ENCODE measurements around the gene NOX3.
"Not testable (repeated sequence)": the region's sequence is repeated elsewhere in the genome, so short reads cannot be mapped to it uniquely, and the experiment has no call there.

NOX3 gene

DNA sequence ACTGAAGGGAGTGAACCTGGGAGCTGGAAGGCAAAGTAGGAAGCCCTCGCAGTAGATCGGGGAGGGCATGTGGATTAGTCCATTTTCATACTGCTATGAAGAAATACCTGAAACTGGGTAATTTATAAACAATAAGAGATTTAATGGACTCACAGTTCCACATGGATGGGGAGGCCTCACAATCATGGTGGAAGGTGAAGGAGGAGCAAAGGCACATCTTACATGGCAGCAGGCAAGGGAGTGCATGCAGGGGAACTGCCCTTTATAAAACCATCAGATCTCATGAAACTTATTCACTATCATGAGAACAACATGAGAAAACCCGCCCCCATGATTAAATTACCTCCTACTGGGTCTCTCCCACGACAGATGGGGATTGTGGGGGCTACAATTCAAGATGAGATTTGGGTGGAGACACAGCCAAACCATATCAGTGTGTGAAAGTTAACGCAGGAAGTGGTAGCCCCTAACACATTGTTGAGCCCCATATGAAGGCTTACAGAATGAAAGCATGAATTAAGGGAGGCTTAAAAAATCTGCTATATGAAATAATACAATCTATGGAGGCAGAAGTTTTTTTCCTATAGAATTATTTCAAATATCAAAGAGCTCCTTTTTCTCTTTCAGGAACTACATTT lies 15.5 kb upstream of the NOX3 start:
- not testable (repeated sequence) for H3K4me3 ChIP-seq (ENCODE audit: low read depth in 1 of 2, low read length in 2 of 2); H3K27ac ChIP-seq (ENCODE audit: low read depth, low read length); H3K27me3 ChIP-seq (ENCODE audit: control insufficient read depth in 1 of 2, insufficient read depth in 2 of 2, low read length in 2 of 2); H3K9ac ChIP-seq (ENCODE audit: low read depth in 1 of 2, low read length in 2 of 2); H3K4me1 ChIP-seq (ENCODE audit: control insufficient read depth in 1 of 2, insufficient read depth in 2 of 2, low read length in 2 of 2); H3K36me3 ChIP-seq (ENCODE audit: control insufficient read depth in 1 of 2, insufficient read depth in 2 of 2, low read length in 2 of 2); H3K9me3 ChIP-seq (ENCODE audit: control insufficient read depth in 1 of 2, low read length in 2 of 2)

DNA sequence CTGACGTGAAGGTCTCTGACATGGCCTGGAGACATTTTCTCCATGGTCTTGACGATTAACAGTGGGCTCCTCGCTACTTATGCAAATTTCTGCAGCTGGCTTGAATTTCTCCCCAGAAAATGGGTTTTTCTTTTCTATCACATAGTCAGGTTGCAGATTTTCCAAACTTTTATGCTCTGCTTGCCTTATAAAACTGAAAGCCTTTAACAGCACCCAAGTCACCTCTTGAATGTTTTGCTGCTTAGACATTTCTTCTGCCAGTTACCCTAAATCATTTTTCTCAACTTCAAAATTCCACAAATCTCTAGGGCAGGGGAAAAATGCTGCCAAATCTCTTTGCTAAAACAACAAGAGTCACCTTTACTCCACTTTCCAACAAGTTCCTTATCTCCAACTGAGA lies 12.9 kb upstream of the NOX3 start:
- not testable (repeated sequence) for H3K27me3 ChIP-seq (ENCODE audit: control insufficient read depth in 1 of 2, insufficient read depth in 2 of 2, low read length in 2 of 2); H3K4me3 ChIP-seq (ENCODE audit: low read depth in 1 of 2, low read length in 2 of 2); H3K9me3 ChIP-seq (ENCODE audit: control insufficient read depth in 1 of 2, low read length in 2 of 2); H3K36me3 ChIP-seq (ENCODE audit: control insufficient read depth in 1 of 2, insufficient read depth in 2 of 2, low read length in 2 of 2); H3K27ac ChIP-seq (ENCODE audit: low read depth, low read length); H3K4me1 ChIP-seq (ENCODE audit: control insufficient read depth in 1 of 2, insufficient read depth in 2 of 2, low read length in 2 of 2); H3K9ac ChIP-seq (ENCODE audit: low read depth in 1 of 2, low read length in 2 of 2)

DNA sequence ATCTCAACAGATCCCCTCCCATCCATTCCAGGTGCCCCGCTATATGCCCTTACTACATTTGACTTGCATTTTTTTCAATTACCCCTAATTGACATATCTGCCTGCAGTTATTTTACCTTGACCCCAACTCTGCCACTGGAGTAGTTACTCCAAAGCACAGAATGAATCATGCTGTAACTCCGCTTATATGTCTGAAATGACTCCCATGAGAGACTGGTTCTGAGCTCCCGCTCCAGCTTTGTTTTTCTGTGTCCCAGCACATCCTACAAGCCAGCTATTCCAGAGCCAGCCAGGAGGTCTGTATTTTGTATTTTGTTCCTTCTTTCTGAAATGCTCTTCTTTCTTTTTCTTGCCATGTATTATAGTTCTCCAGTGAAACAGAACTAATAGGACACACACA lies 10.9 kb upstream of the NOX3 start:
- Histone ChIP-seq H3K9ac (ENCODE audit: low read depth in 1 of 2, low read length in 2 of 2) (no peak overlapping the region), H3K27me3 (ENCODE audit: control insufficient read depth in 1 of 2, insufficient read depth in 2 of 2, low read length in 2 of 2) (no peaks in the 10 kb centered on the region), H3K36me3 (ENCODE audit: control insufficient read depth in 1 of 2, insufficient read depth in 2 of 2, low read length in 2 of 2) (no peaks in the 10 kb centered on the region), H3K9me3 (ENCODE audit: control insufficient read depth in 1 of 2, low read length in 2 of 2) (peaks cover 0 to 7% of the 10 kb centered on the region in 2 donors), H3K27ac (ENCODE audit: low read depth, low read length) (no peak overlapping the region), H3K4me1 (ENCODE audit: control insufficient read depth in 1 of 2, insufficient read depth in 2 of 2, low read length in 2 of 2) (no peaks in the 10 kb centered on the region), H3K4me3 (ENCODE audit: low read depth in 1 of 2, low read length in 2 of 2) (no peak overlapping the region)

DNA sequence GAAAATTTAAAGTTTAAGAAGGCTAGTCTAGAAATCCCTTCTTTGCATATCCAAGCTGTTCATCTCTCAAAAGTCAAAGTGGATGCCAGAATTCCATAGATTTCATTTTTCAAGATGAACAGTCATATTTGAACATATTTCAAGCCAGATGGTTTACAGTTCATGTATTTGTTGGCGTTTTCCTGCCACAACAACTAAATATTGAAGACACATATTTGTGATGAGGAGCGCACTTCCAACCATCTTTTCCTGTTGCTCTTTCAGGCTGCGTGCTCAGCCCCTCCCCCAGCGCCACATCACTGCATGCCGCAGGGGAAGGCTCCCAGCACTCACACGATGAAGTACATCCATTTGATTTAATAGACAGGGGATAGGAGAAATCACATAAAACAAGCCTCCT lies 5.9 kb upstream of the NOX3 start:
- H3K27ac ChIP-seq (ENCODE audit: low read depth, low read length): no peak overlapping the region

DNA sequence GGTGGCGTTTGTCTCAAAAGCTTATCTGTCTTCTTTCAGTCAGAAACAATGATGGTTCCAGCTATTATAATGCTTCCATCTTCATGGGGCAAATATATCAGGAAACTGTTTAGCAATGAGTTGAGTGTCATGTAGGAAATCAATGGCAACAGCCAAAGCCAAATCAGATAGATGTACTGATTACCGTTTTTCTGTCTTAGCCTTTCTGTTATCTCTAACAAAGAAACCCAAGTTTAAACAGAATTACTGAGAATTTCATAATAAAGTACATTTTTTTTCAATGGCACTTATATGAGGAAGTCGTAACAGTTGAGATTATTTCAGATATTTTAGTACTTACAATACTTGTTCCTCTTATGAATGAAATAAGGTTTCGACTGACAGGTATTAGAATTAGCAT lies 1.2 kb downstream of the NOX3 start:
- Histone ChIP-seq H3K9ac (ENCODE audit: low read depth in 1 of 2, low read length in 2 of 2) (no peak overlapping the region), H3K27me3 (ENCODE audit: control insufficient read depth in 1 of 2, insufficient read depth in 2 of 2, low read length in 2 of 2) (no peaks in the 10 kb centered on the region), H3K36me3 (ENCODE audit: control insufficient read depth in 1 of 2, insufficient read depth in 2 of 2, low read length in 2 of 2) (no peaks in the 10 kb centered on the region), H3K9me3 (ENCODE audit: control insufficient read depth in 1 of 2, low read length in 2 of 2) (no peaks in the 10 kb centered on the region), H3K27ac (ENCODE audit: low read depth, low read length) (no peak overlapping the region), H3K4me1 (ENCODE audit: control insufficient read depth in 1 of 2, insufficient read depth in 2 of 2, low read length in 2 of 2) (no peaks in the 10 kb centered on the region), H3K4me3 (ENCODE audit: low read depth in 1 of 2, low read length in 2 of 2) (no peak overlapping the region)

More for the DNA sequence above, 5.9 kb upstream of the NOX3 start:
- H3K36me3 ChIP-seq (ENCODE audit: control insufficient read depth in 1 of 2, insufficient read depth in 2 of 2, low read length in 2 of 2): no peaks in the 10 kb centered on the region
- no peak overlapping the region for H3K9ac ChIP-seq (ENCODE audit: low read depth in 1 of 2, low read length in 2 of 2)
- H3K4me3 ChIP-seq (ENCODE audit: low read depth in 1 of 2, low read length in 2 of 2): no peak overlapping the region
- H3K4me1 ChIP-seq (ENCODE audit: control insufficient read depth in 1 of 2, insufficient read depth in 2 of 2, low read length in 2 of 2): no peaks in the 10 kb centered on the region
- H3K9me3 ChIP-seq (ENCODE audit: control insufficient read depth in 1 of 2, low read length in 2 of 2): no peaks in the 10 kb centered on the region
- H3K27me3 ChIP-seq (ENCODE audit: control insufficient read depth in 1 of 2, insufficient read depth in 2 of 2, low read length in 2 of 2): no peaks in the 10 kb centered on the region

DNA sequence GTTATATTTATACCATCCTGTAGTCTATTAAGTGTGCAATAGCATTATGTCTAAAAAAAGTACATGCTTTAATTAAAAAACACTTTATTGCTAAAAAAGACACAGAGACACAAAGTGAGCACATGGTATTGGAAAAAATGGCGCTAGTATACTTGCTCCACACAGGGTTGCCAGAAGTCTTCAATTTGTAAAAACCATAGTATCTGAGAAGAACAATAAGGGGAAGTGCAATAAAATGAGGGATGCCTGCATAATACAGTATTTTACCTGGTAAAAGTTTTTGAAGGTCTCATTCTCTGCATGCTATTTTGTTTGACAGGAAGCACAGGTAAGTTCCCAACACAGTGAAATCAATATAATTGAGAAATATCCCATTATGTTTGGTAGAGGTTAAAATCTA lies 1.6 kb downstream of the NOX3 start:
- no peak overlapping the region for H3K4me3 ChIP-seq (ENCODE audit: low read depth in 1 of 2, low read length in 2 of 2)
- no peaks in the 10 kb centered on the region for H3K27me3 ChIP-seq (ENCODE audit: control insufficient read depth in 1 of 2, insufficient read depth in 2 of 2, low read length in 2 of 2)
- no peaks in the 10 kb centered on the region for H3K4me1 ChIP-seq (ENCODE audit: control insufficient read depth in 1 of 2, insufficient read depth in 2 of 2, low read length in 2 of 2)
- no peak overlapping the region for H3K9ac ChIP-seq (ENCODE audit: low read depth in 1 of 2, low read length in 2 of 2)
- no peak overlapping the region for H3K27ac ChIP-seq (ENCODE audit: low read depth, low read length)
- no peaks in the 10 kb centered on the region for H3K36me3 ChIP-seq (ENCODE audit: control insufficient read depth in 1 of 2, insufficient read depth in 2 of 2, low read length in 2 of 2)
- H3K9me3 ChIP-seq (ENCODE audit: control insufficient read depth in 1 of 2, low read length in 2 of 2): no peaks in the 10 kb centered on the region

DNA sequence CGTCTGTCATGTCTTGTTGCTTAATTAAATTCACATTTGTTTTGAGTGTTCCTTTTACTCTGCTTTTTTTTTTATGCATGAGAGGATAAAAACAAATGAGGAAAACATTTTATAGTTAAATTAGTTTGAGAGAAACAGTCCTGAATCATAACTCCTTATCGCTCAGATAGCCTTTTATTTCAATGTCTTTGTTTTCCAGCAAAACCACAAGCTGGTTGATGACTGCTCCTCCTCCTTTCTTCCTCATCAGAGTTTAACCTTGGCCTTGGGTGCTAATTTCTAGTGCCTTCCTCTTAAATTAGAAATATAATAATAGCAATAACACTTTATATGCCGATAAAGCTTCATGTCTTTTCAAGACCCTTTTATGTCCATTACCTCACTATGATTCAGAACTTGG lies 3.1 kb downstream of the NOX3 start:
- H3K27me3 ChIP-seq (ENCODE audit: control insufficient read depth in 1 of 2, insufficient read depth in 2 of 2, low read length in 2 of 2): no peaks in the 10 kb centered on the region
- H3K4me1 ChIP-seq (ENCODE audit: control insufficient read depth in 1 of 2, insufficient read depth in 2 of 2, low read length in 2 of 2): no peaks in the 10 kb centered on the region
- H3K4me3 ChIP-seq (ENCODE audit: low read depth in 1 of 2, low read length in 2 of 2): no peak overlapping the region
- H3K27ac ChIP-seq (ENCODE audit: low read depth, low read length): no peak overlapping the region
- H3K9ac ChIP-seq (ENCODE audit: low read depth in 1 of 2, low read length in 2 of 2): no peak overlapping the region
- H3K9me3 ChIP-seq (ENCODE audit: control insufficient read depth in 1 of 2, low read length in 2 of 2): no peaks in the 10 kb centered on the region
- H3K36me3 ChIP-seq (ENCODE audit: control insufficient read depth in 1 of 2, insufficient read depth in 2 of 2, low read length in 2 of 2): no peaks in the 10 kb centered on the region

DNA sequence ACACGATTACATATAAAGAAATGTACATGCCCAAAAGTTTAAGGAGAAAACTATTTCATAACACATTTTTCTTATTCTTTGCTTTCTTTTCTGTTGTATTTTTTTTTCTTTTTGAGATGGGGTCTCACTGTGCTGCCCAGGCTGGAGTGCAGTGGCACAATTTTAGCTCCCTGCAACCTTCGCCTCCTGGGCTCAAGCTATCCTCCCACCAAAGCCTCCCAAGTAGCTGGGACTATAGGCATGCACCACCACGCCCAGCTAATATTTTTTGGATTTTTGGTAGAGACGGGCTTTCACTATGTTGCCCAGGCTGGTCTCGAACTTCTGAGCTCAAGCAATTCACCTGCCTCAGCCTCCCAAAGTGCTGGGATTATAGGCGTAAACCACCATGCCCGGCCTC lies 4.1 kb downstream of the NOX3 start:
- not testable (repeated sequence) for H3K9me3 ChIP-seq (ENCODE audit: control insufficient read depth in 1 of 2, low read length in 2 of 2); H3K36me3 ChIP-seq (ENCODE audit: control insufficient read depth in 1 of 2, insufficient read depth in 2 of 2, low read length in 2 of 2); H3K27me3 ChIP-seq (ENCODE audit: control insufficient read depth in 1 of 2, insufficient read depth in 2 of 2, low read length in 2 of 2); H3K4me1 ChIP-seq (ENCODE audit: control insufficient read depth in 1 of 2, insufficient read depth in 2 of 2, low read length in 2 of 2); H3K4me3 ChIP-seq (ENCODE audit: low read depth in 1 of 2, low read length in 2 of 2); H3K9ac ChIP-seq (ENCODE audit: low read depth in 1 of 2, low read length in 2 of 2); H3K27ac ChIP-seq (ENCODE audit: low read depth, low read length)

DNA sequence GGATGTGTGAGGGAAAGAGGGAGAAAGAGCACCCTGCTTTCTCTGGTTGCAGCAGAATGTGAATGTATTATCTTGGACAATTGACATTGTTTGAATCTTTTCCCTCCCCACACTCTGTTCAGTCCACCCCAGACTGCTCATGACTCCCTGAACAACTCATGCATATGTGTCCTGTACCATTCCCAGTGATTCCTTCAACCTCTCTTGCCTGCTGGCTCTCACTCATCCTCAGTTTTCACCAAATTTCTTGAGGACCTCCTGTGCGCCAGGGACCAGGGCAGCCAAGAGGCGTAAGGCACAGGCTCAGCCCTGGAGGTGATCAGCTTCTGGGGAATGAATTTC lies 5.4 kb downstream of the NOX3 start:
- H3K4me3 ChIP-seq (ENCODE audit: low read depth in 1 of 2, low read length in 2 of 2): no peak overlapping the region
- H3K27ac ChIP-seq (ENCODE audit: low read depth, low read length): no peak overlapping the region
- H3K36me3 ChIP-seq (ENCODE audit: control insufficient read depth in 1 of 2, insufficient read depth in 2 of 2, low read length in 2 of 2): no peaks in the 10 kb centered on the region
- H3K9ac ChIP-seq (ENCODE audit: low read depth in 1 of 2, low read length in 2 of 2): no peak overlapping the region
- no peaks in the 10 kb centered on the region for H3K27me3 ChIP-seq (ENCODE audit: control insufficient read depth in 1 of 2, insufficient read depth in 2 of 2, low read length in 2 of 2)
- no peaks in the 10 kb centered on the region for H3K4me1 ChIP-seq (ENCODE audit: control insufficient read depth in 1 of 2, insufficient read depth in 2 of 2, low read length in 2 of 2)
- no peaks in the 10 kb centered on the region for H3K9me3 ChIP-seq (ENCODE audit: control insufficient read depth in 1 of 2, low read length in 2 of 2)

DNA sequence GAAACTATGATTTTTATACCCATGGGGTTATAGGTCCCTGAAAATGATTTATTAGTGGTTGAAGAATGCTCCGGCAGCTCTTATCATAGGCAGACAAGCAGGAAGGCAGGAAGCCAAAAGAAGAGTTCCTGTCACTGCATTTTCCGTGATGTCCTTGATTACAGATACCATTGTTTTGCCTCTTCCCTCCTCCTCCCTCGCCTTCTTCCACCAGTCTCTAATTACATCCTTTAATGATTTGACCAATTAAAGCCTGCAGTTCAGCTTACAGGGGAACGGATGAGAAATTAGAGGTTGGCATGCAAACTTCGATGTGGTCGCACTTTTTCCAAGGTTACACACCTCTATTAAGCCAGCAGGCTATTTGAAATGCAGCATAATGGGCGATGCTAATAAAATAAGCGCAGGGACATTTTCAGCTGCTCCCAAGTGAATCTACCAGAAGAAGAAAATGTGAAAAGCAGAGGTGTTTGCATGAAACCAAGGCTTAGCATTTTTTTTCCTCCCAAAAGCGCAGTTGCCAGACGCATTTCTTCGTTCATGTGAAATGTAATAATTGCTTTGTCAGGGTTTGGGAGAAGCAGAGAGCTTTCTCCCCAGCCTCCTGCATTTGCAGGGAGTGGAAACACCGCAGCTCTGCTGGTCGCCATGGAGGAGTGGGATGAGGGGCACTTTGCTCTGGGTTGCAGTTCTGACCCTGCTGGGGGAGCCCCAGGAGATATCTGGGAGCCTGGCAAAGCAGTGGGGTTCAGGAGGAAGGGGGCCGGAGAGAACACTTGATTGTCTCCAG lies 6.0 kb downstream of the NOX3 start:
- Histone ChIP-seq H3K27ac (ENCODE audit: low read depth, low read length) (no peak overlapping the region), H3K4me3 (ENCODE audit: low read depth in 1 of 2, low read length in 2 of 2) (no peak overlapping the region), H3K27me3 (ENCODE audit: control insufficient read depth in 1 of 2, insufficient read depth in 2 of 2, low read length in 2 of 2) (no peaks in the 10 kb centered on the region), H3K4me1 (ENCODE audit: control insufficient read depth in 1 of 2, insufficient read depth in 2 of 2, low read length in 2 of 2) (no peaks in the 10 kb centered on the region), H3K9me3 (ENCODE audit: control insufficient read depth in 1 of 2, low read length in 2 of 2) (no peaks in the 10 kb centered on the region), H3K9ac (ENCODE audit: low read depth in 1 of 2, low read length in 2 of 2) (no peak overlapping the region), H3K36me3 (ENCODE audit: control insufficient read depth in 1 of 2, insufficient read depth in 2 of 2, low read length in 2 of 2) (no peaks in the 10 kb centered on the region)

Measured in duodenal mucosa (tissue), 2 donors.